ENCODE measurements around the gene HGS.

DNA sequence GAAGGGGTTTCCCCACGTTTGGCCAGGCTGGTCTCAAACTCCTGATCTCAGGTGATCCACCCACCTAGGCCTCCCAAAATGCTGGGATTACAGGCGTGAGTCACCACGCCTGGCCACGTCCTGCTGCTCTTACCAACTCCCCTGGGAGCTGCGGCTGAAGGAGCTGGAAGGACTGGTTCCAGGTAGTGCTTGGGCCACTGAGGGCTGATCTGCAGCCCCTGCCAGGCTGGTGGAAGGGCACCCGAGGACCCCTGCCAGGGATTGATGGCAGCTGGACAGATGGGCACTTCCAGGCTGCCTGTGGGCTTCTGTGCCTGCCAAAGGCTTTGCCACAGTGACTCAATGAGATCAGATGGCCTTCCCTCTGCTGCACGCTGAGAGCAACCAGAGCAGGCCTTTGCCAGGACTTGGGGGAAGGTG, 19.8 kb upstream of the HGS start:
- TF ChIP-seq YY1 (IDR thresholded peaks at IDR 0.05; ENCODE audit: insufficient read depth, insufficient read length) = no peak
- TF ChIP-seq SUZ12 (IDR thresholded peaks at IDR 0.05; ENCODE audit: extremely low read depth, insufficient read depth, insufficient read length) = no peak
- TF ChIP-seq ZNF274 (IDR thresholded peaks at IDR 0.05; ENCODE audit: low read depth, low read length) = no peak

All from NT2/D1 (cell line).